HG03196 (cell line): ENCODE results near the gene CNTNAP3B.
"Not testable (repeated sequence)": the region's sequence is repeated elsewhere in the genome, so short reads cannot be mapped to it uniquely, and the experiment has no call there.

ENCODE experiments used
- ATAC-seq: cut with Tn5 transposase; IDR thresholded peaks from one replicate; pipeline ENCODE4 v1.9.1; 2021; ENCODE audit not compliant: unreplicated experiment

CNTNAP3B gene

GRCh38 chr9:41977965-41978600 is 151.1 kb downstream of the CNTNAP3B start:
- not testable (repeated sequence) for ATAC-seq

DNA sequence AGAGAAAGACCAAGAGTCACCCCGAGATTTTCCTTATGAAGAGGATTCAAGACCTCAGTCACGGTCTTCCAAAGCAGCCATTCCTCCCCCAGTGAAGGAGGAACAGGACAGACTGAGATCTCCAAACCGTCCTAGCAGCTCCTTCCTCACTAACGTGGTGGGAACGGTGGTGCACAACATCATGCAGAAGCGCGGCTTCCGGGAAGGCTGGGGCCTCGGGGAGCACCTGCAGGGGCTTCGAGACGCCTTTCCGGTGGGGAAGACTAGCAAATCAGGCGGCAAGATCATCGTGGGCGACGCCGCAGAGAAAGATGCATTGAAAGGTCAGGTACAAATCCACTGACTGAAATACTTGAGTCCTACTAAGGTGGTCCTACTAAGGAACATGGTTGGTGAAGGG is 154.3 kb downstream of the CNTNAP3B start:
- not testable (repeated sequence) for ATAC-seq

GRCh38 chr9:41953007-41953406 is 176.2 kb downstream of the CNTNAP3B start:
- not testable (repeated sequence) for ATAC-seq

DNA sequence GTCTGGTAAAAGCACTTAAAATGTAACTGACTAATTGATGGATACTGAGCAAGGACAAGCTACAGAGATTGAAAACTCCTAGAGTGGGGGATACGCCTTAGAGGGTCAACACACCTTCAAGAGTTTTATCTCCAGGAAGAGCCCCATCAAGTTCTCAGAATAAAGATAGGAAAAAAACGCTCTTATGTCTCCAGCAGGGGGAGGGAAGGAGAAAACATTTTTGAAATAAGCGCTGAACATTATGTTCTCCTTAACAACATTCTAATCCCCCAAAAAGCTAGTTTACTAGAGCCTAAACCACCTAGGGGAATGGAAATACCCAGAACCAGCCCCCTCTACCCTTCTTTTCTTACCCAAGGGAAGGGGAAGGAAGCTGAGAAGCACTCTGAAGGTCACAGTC is 187.5 kb downstream of the CNTNAP3B start:
- ATAC-seq, result not testable (repeated sequence)

DNA sequence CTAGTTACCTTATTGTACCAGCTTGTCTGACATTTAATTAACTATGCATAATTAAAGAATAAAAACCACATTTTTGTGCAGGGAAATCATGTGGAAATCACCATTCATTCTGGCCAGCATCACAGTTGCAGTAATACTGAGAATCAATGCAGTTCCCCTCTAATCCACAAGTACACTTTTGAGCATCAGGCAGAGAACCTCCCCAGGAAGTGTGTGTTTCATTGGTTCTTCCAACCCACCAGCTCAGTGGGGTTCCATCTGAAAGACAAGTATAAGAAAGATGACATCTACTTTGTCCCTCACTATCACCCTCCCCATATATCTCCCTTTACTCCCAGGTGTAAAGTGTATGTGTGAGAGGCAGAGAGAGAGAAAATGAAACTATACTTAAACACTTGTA is 191.1 kb downstream of the CNTNAP3B start:
- not testable (repeated sequence) for ATAC-seq

- ATAC-seq, result not testable (repeated sequence)
Observed at GRCh38 chr9:41935727-41936126, 193.5 kb downstream of the CNTNAP3B start.

GRCh38 chr9:41929172-41929571 is 200.1 kb downstream of the CNTNAP3B start:
- ATAC-seq, result not testable (repeated sequence)

DNA sequence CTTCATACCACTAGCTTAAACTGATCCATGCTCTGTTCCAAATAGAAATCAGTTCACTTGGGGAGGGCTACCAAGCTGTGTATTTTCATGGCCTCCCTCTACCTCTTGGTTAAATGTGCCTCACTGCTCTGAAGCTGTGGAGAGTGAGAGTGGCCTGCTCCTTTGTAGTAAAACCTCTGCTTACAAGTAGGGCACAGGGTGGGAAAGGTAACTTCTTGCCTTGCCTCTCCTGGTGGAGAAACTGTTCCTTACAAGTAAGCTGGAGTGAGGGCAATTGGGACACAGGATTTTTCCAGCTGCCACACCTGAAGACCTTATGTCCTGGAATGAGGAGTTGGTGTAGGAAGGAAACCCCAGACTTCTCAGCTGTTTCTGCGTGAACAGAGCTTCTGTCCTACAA is 211.9 kb downstream of the CNTNAP3B start:
- not testable (repeated sequence) for ATAC-seq

- ATAC-seq, result not testable (repeated sequence)
Observed at GRCh38 chr9:41905488-41905887, 223.7 kb downstream of the CNTNAP3B start.

- ATAC-seq, result not testable (repeated sequence)
Observed at GRCh38 chr9:41902762-41903161, 226.5 kb downstream of the CNTNAP3B start.

DNA sequence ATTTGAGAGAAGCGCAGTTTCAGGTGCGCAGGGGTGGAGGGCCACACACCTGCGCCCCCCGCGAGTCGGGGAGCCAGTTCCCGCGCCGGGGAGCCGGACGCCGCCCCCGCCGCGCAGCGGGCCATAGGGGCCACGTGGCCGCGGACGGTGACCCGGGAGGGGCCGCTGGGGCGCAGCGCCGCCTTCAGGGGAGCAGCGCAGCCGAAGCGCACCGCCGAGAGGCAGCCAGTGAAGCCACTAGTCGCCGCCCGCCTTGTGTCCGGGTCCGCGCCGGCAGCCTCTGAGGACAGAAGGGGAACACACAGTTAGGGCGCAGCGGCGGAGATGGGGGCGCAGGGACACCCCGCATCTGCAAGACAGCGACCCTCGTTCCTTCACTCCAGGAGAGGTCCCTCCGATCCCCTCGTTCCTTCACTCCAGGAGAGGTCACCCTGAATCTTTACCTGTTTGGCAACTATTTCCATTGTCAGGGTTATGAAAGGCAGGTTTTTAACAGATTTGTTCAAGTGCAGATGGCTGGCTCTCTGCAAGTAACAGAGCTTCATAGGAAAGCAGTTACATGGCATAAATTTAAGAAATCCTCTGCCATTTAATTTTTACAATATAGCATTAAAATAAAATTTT is 230.4 kb downstream of the CNTNAP3B start:
- ATAC-seq, result not testable (repeated sequence)

GRCh38 chr9:41874557-41874956 is 254.7 kb downstream of the CNTNAP3B start:
- ATAC-seq, result not testable (repeated sequence)

GRCh38 chr9:41855422-41855821 is 273.8 kb downstream of the CNTNAP3B start:
- not testable (repeated sequence) for ATAC-seq

DNA sequence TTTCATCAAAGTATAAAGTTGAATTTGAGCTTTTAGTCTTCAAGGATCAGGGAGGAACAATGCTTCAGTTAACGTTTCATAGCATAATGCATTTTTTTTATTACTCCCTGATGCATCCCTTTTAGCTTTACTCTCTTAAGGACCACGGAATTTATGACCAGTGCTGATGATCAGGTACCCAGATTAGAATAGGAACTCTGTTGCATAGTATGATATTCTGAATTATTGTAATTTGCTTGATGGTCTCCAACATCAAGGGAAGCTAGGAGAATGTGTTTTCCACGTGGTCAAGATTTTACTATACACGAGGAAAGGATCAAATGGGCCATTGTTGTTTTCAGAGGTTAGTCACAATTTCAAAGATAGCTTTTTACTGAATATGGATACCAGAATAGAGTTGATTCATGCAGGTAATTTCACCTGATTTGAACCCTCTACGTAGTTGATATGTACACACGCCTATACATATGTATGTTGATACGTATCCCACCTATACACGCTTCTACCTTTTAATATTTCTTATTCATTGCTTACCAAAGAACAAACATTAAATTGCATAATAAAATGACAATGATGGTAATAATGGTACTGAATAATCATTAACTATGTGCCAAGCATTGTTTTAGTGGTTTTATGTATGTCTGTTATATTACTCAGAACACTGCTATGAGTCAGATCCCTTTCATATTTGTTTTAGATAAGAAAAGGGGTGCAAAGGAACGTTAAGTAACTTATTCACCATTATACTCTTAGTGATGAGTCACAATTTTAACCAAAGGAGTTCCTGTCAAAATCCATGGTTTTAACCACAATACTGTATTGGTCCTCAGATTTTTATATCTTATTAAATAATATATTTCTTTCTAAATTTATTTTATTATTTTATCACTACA is 277.1 kb downstream of the CNTNAP3B start:
- ATAC-seq, result not testable (repeated sequence)

- ATAC-seq, result not testable (repeated sequence)
Observed at GRCh38 chr9:41847829-41848228, 281.4 kb downstream of the CNTNAP3B start.
